Astrocyte (in vitro differentiated cells and primary cell): ENCODE data around the gene TNNI3K. TPM values are rescaled to one million over a fixed set of nuclear protein-coding genes. Genes with fewer than 3 reads are reported as not detected.

Experiments used
- DNase-seq: peaks from one replicate; pipeline ENCODE4 v3.0.0-alpha.2; 2010; ENCODE audit warnings: low read depth
- FAIRE-seq: peaks from 2 replicates; lab custom pipeline; 2011; peaks lifted over from hg19 to GRCh38; lab: Jason Lieb, UNC
- H2AFZ ChIP-seq: 2 replicates; pipeline ENCODE4 v1.6.0; 2012; ENCODE audit warnings: low read depth, low read length, inconsistent platforms
- H3K27ac ChIP-seq: 2 replicates; pipeline ENCODE4 v1.5.1; 2011; ENCODE audit warnings: low read depth, low read length, inconsistent platforms
- H3K27me3 ChIP-seq: 2 replicates; pipeline ENCODE4 v1.6.0; 2011; ENCODE audit warnings: low read length, inconsistent platforms; ENCODE audit not compliant: insufficient read depth
- H3K36me3 ChIP-seq: 2 replicates; pipeline ENCODE4 v1.5.1; 2011; ENCODE audit warnings: low read length, inconsistent platforms; ENCODE audit not compliant: insufficient read depth
- H3K4me1 ChIP-seq: 2 replicates; pipeline ENCODE4 v1.5.1; 2011; ENCODE audit warnings: low read length, inconsistent platforms; ENCODE audit not compliant: insufficient read depth
- H3K4me2 ChIP-seq: 2 replicates; pipeline ENCODE4 v1.6.0; 2012; ENCODE audit warnings: low read length, inconsistent platforms
- H3K4me3 ChIP-seq: 2 replicates; pipeline ENCODE4 v1.5.1; 2011; ENCODE audit warnings: low read depth, mild to moderate bottlenecking, low read length, inconsistent platforms; ENCODE audit not compliant: insufficient read depth
- H3K79me2 ChIP-seq: 2 replicates; pipeline ENCODE4 v1.6.0; 2012; ENCODE audit warnings: mild to moderate bottlenecking, low read length, inconsistent platforms; ENCODE audit not compliant: insufficient read depth
- H3K9ac ChIP-seq: 2 replicates; pipeline ENCODE4 v1.6.0; 2012; ENCODE audit warnings: mild to moderate bottlenecking, low read length, inconsistent platforms
- H3K9me3 ChIP-seq: 2 replicates; pipeline ENCODE4 v1.5.1; 2012; ENCODE audit warnings: low read depth, mild to moderate bottlenecking, low read length, inconsistent platforms; ENCODE audit not compliant: insufficient read depth
- H4K20me1 ChIP-seq: 2 replicates; pipeline ENCODE4 v1.6.0; 2012; ENCODE audit warnings: low read length, inconsistent platforms; ENCODE audit not compliant: insufficient read depth
- H3K27ac Mint-ChIP-seq: one replicate; pipeline ENCODE4 v1.8.0; 2021; ENCODE audit warnings: mild to moderate bottlenecking, mixed read lengths; ENCODE audit not compliant: unreplicated experiment
- H3K27me3 Mint-ChIP-seq: one replicate; pipeline ENCODE4 v1.8.0; 2021; ENCODE audit warnings: low read depth, mixed read lengths; ENCODE audit not compliant: unreplicated experiment
- H3K36me3 Mint-ChIP-seq: one replicate; pipeline ENCODE4 v1.8.0; 2021; ENCODE audit warnings: low read depth, mixed read lengths; ENCODE audit not compliant: unreplicated experiment
- H3K4me1 Mint-ChIP-seq: one replicate; pipeline ENCODE4 v1.8.0; 2021; ENCODE audit warnings: low read depth, mixed read lengths; ENCODE audit not compliant: unreplicated experiment
- H3K4me3 Mint-ChIP-seq: one replicate; pipeline ENCODE4 v1.8.0; 2021; ENCODE audit warnings: mild to moderate bottlenecking, moderate library complexity, mixed read lengths; ENCODE audit not compliant: unreplicated experiment
- H3K9me3 Mint-ChIP-seq: one replicate; pipeline ENCODE4 v1.8.0; 2021; ENCODE audit warnings: mild to moderate bottlenecking, mixed read lengths; ENCODE audit not compliant: unreplicated experiment
- CTCF ChIP-seq: IDR thresholded peaks from 2 replicates; pipeline ENCODE4 v1.5.1; 2011; ENCODE audit warnings: low read depth, mild to moderate bottlenecking, inconsistent platforms, low read length, moderate library complexity; ENCODE audit not compliant: insufficient read depth
- EZH2 ChIP-seq: IDR thresholded peaks from 2 replicates; pipeline ENCODE4 v1.6.1; 2012; ENCODE audit warnings: mild to moderate bottlenecking, low read length, inconsistent platforms; ENCODE audit not compliant: insufficient read depth
- total RNA-seq: library from RNA; stranded (reverse); gene quantifications from 2 replicates; pipeline ENCODE4 v1.2.1, GENCODE V29; 2021

Gene TNNI3K
- total RNA-seq, 1 donor from 2014 or later: 0.45 TPM

- Mint-ChIP-seq H3K27ac (no peak overlapping the region), H3K36me3 (no peaks in the 10 kb centered on the region), H3K27me3 (no peaks in the 10 kb centered on the region), H3K9me3 (no peaks in the 10 kb centered on the region), H3K4me3 (peak overlapping the region; percentile 92), H3K4me1 (no peaks in the 10 kb centered on the region)
- Histone ChIP-seq H3K4me1 (no peaks in the 10 kb centered on the region), H3K79me2 (no peaks in the 10 kb centered on the region), H3K36me3 (no peaks in the 10 kb centered on the region), H3K4me2 (no peak overlapping the region), H3K9me3 (no peaks in the 10 kb centered on the region), H3K27me3 (no peaks in the 10 kb centered on the region), H3K4me3 (no peak overlapping the region), H4K20me1 (no peaks in the 10 kb centered on the region), H2AFZ (no peak overlapping the region), H3K27ac (no peak overlapping the region), H3K9ac (no peak overlapping the region)
- DNase-seq (no peak), FAIRE-seq (no peak)
- TF ChIP-seq EZH2: no peak
- no peak for TF ChIP-seq CTCF
Measured at GRCh38 chr1:74199504-74199903, 35.7 kb upstream of the TNNI3K start.

GRCh38 chr1:74205266-74205665 lies 29.9 kb upstream of the TNNI3K start:
- FAIRE-seq (no peak), DNase-seq (peak; percentile 63)
- Histone ChIP-seq H3K9me3 (no peaks in the 10 kb centered on the region), H3K4me2 (peak overlapping the region; percentile 3), H3K4me3 (no peak overlapping the region), H3K9ac (no peak overlapping the region), H3K27me3 (no peaks in the 10 kb centered on the region), H4K20me1 (no peaks in the 10 kb centered on the region), H3K4me1 (peaks cover 6% of the 10 kb centered on the region), H3K27ac (no peak overlapping the region), H3K36me3 (no peaks in the 10 kb centered on the region), H2AFZ (peak overlapping the region; percentile 20), H3K79me2 (no peaks in the 10 kb centered on the region)
- Mint-ChIP-seq H3K4me3 (no peak overlapping the region), H3K27ac (peak overlapping the region; percentile 69), H3K4me1 (peaks cover 9% of the 10 kb centered on the region), H3K9me3 (no peaks in the 10 kb centered on the region), H3K36me3 (no peaks in the 10 kb centered on the region), H3K27me3 (no peaks in the 10 kb centered on the region)
- TF ChIP-seq EZH2: no peak
- TF ChIP-seq CTCF: no peak

GRCh38 chr1:74215229-74215628 lies 20.0 kb upstream of the TNNI3K start:
- H3K4me3 Mint-ChIP-seq: no peak overlapping the region
- Histone ChIP-seq H3K27me3 (no peaks in the 10 kb centered on the region), H3K36me3 (no peaks in the 10 kb centered on the region), H3K4me2 (no peak overlapping the region), H3K4me3 (no peak overlapping the region), H3K27ac (no peak overlapping the region), H3K79me2 (no peaks in the 10 kb centered on the region), H3K9ac (no peak overlapping the region), H3K9me3 (no peaks in the 10 kb centered on the region), H4K20me1 (no peaks in the 10 kb centered on the region), H2AFZ (no peak overlapping the region), H3K4me1 (no peaks in the 10 kb centered on the region)
- H3K27ac Mint-ChIP-seq: no peak overlapping the region
- no peaks in the 10 kb centered on the region for H3K27me3 Mint-ChIP-seq
- no peak for TF ChIP-seq CTCF
- no peak for TF ChIP-seq EZH2
- H3K36me3 Mint-ChIP-seq: no peaks in the 10 kb centered on the region
- no peaks in the 10 kb centered on the region for H3K9me3 Mint-ChIP-seq
- no peaks in the 10 kb centered on the region for H3K4me1 Mint-ChIP-seq
- DNase-seq (no peak), FAIRE-seq (no peak)
